HL-60/S4 treated with phorbol 12-myristate 13-acetate at 8.2 ng/mL for 4 days and 3 days (cell line): Measurements from ENCODE around the gene NUDC.
"Not testable (repeated sequence)": the region's sequence is repeated elsewhere in the genome, so short reads cannot be mapped to it uniquely, and the experiment has no call there.

ENCODE experiments used
- in situ Hi-C: fragments of 300-500 bp; cut with MboI; formaldehyde crosslinking; loops from 2 replicates; pipeline ENCODE4 v1.15.0; 2022; ENCODE audit warnings: low sequenced_read_pairs

Gene NUDC

DNA sequence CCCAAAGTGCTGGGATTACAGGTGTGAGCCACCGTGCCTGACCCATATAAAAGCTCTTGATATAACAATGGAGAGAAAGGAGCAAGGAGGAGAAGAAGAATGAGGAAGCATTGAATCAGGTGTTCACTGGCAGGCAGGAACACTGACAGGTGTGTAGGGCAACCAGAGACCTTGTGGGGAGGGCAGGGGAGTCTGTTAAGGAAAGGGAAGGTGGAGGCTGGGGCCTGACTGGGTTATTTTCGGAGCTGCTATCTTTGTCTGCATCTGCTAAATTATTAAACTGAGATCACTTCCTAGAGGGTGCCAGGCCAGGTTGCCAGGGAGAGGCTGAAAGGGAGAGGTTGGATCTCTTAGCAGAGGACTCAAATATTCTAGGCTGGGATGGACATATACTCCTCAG lies 65.1 kb downstream of the NUDC start:
- in situ Hi-C loops = no loop called here

DNA sequence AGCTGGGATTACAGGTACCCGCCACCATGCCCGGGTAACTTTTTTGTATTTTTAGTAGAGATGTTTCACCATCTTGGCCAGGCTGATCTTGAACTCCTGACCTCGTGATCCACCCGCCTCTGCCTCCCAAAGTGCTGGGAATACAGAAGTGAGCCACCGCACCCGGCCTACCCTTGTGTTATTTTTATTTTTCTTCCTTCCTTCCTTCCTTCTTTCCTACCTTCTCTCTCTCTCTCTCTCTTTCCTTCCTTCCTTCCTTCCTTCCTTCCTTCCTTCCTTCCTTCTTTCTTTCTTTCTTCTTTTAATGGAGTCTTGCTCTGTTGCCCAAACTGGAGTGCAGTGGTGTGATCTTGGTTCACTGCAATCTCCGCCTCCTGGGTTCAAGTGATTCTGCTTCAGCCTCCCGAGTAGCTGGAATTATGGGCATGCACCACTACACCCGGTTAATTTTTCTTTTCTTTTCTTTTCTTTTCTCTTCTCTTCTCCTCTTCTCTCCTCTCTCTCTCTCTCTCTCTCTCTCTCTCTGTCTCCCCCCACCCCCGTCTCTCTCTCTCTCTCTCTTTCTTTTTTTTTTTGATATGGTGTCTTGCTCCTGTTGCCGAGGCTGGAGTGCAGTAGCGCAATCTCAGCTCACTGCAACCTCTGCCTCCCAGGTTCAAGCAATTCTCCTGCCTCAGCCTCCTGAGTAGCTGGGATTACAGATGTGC lies 68.0 kb downstream of the NUDC start:
- in situ Hi-C loops = not testable (repeated sequence)

DNA sequence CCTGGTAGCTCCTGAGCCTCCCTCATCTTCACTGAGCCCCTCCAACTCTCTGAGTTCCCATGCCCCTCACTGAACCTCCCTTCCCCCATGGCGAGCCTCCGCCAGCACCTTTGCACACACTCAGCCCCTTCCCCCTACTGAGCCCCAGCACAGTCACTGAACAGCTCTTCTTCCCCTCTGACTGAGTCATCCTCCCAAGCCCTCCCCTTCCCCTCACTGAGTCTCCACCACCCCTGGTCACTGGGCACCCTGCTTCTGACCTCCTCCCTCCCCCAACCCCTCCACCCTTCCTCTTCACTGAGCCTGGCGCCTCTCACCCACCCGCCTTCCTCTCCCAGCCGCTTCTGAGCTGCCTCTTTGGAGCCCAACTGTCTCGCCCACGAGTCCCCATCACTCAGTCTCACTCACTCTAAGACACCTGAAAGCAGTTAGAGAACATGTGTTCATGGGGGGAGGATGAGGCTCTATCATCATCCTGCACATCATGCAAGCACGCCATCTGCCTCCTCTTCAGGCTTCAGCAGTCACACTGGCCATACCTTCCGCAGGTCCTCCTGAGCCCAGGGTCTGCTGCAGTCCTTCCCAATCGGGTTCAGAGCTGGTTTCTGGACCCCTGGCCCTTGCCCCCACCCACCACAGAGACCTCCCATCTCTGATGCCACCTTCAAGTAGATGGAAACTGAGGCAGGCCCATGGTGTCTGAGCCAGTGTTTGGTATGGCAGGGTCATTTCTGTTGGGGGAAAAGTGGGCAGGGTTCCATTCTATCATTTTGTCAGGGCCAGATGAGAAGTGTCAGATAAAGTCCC lies 70.0 kb downstream of the NUDC start:
- in situ Hi-C loops = no loop called here

DNA sequence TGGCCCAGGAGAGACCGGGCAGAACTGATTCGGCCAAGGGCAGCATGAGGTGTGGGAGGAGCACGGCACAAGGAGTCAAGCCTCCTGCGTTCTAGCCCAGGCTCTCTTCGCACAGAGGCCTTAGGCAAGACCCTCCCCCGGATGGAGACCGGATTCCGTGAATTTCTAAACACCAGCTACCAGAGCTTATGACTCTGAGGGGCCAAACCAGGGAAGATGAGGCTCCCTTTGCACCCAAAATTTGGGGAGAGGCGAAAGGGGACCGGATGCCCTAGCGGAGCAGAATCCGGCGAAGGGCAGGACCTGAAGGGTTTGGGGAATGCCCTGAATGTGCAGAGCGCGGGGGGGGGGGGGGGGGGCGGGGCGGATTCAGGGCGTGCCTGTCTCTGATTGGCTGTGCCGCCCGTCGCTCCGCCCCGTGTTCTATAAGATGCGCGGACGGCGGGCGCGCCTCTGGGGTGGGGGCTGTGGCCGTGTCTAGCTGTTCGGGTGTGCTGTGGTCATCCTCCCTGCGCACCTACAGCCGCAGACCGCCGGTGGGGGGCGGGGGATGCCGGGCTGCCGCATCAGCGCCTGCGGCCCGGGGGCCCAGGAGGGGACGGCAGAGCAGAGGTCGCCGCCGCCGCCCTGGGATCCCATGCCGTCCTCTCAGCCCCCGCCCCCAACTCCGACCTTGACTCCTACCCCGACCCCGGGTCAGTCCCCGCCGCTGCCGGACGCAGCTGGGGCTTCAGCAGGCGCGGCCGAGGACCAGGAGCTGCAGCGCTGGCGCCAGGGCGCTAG lies 71.9 kb downstream of the NUDC start, which contains the start of gene TRNP1:
TRNP1 (plus strand) TSS at position 456 of the 783 bp plus-strand sequence; CDS start at position 551, 95 bp downstream.
- in situ Hi-C loops = no loop called here

DNA sequence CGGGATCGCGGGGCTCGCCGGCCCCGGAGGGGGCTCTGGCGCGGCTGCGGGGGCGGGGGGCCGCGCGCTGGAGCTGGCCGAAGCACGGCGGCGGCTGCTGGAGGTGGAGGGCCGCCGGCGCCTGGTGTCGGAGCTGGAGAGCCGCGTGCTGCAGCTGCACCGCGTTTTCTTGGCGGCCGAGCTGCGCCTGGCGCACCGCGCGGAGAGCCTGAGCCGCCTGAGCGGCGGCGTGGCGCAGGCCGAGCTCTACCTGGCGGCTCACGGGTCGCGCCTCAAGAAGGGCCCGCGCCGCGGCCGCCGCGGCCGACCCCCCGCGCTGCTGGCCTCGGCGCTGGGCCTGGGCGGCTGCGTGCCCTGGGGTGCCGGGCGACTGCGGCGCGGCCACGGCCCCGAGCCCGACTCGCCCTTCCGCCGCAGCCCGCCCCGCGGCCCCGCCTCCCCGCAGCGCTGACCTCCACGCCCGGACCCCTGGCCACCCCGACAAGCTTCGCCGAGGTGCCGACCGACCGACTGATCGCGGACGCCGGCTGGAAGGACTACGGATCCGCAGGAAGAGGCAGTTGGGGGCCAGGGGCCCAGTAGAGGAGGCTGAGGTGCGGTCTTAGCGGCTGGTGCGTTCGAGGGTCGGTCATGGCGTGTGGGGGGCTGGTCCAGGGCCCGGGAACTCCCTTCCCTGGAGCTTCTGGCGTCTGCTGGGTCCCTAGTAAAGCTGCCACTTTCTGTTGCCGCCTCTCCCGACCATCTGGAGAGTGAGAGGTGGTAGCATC lies 72.7 kb downstream of the NUDC start:
- in situ Hi-C loops = no loop called here

DNA sequence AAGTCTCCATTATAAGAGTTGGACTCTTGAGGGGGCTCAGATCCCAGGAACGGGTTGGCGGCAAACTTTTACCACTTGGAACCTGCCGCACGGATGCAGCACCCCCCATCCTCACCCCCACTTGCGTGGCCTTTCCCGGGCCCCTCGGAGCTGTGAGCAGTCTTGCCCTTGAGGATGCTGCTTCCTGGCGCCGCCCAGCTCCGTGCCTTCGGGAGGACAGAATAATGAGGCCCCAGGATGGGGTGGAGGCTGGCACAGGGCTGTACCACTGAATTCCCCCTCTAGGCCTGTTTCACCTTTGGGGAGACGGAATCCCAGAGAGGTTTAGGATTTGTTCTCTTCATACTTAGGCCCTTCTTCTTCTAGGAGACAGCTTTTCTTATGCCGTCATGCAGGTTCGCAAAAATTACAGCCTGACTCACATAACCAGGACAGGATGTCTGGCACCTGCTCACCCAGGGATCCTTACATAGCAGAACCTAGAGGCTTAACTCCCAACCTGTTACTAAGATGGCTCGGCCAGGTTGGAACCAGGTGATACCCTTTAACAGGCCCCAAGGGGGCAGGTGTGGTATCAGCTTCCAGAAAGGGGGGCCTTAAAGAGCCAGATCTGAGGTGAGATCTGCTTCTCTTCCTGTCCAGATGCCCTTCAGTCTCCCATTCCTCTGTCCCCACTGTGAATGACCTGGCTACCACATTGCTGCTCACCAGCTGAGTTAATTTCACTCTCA lies 73.4 kb downstream of the NUDC start:
- in situ Hi-C loops = no loop called here

DNA sequence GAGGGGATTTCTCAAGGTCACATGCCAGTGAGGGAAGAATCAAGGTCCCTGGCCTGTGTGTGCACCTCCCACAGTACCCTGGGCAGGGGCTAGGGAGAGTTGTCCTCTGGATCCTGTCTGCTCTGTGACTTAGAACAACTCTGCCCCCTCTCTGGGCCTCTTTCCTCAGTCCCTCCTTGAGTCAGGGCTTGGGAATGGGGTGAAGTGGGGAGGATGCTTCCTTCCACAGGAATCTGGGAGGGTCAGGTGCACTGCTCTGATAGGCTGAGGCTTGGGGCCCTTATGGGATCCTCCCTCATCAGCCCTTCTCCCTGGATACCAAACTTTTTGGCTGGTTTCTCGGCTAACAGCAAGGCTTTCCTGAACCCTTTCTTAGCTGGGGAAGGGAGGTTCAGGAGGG lies 74.5 kb downstream of the NUDC start:
- in situ Hi-C loops = no loop called here
